Effector CD8-positive, alpha-beta T cell (primary cell): ENCODE data around the gene CROCC2.

ENCODE experiments used
- DNase-seq: peaks from one replicate; lab custom pipeline; 2025; lab: John Stamatoyannopoulos, UW

The CROCC2 gene

GRCh38 chr2:240891492-240892340 is 14.4 kb upstream of the CROCC2 start:
- no peak for DNase-seq

GRCh38 chr2:240892356-240892755 is 13.8 kb upstream of the CROCC2 start:
- no peak for DNase-seq

- DNase-seq = no peak
These were observed 13.2 kb upstream of the CROCC2 start for GRCh38 chr2:240892925-240893324.

- no peak for DNase-seq
These were observed 12.7 kb upstream of the CROCC2 start for GRCh38 chr2:240893363-240893844.

- no peak for DNase-seq
These were observed 12.1 kb upstream of the CROCC2 start for GRCh38 chr2:240894006-240894405.

- DNase-seq = no peak
These were observed 11.1 kb upstream of the CROCC2 start for GRCh38 chr2:240894836-240895558.

- no peak for DNase-seq
These were observed 10.3 kb upstream of the CROCC2 start, which contains the start of gene MAB21L4 for GRCh38 chr2:240895656-240896388. Gene MAB21L4, minus strand, starts transcription at chr2:240896156. Its CDS starts 159 bp downstream, at chr2:240895997.

GRCh38 chr2:240896394-240896793 is 9.7 kb upstream of the CROCC2 start:
- no peak for DNase-seq

GRCh38 chr2:240896871-240897692 is 9.1 kb upstream of the CROCC2 start:
- DNase-seq = no peak

- no peak for DNase-seq
These were observed 7.9 kb upstream of the CROCC2 start for GRCh38 chr2:240898108-240898730.

GRCh38 chr2:240898731-240899467 is 7.2 kb upstream of the CROCC2 start:
- DNase-seq = no peak

- DNase-seq = no peak
These were observed 6.7 kb upstream of the CROCC2 start for GRCh38 chr2:240899468-240899865.

- no peak for DNase-seq
These were observed 5.8 kb upstream of the CROCC2 start for GRCh38 chr2:240900141-240900860.

GRCh38 chr2:240901986-240902614 is 4.0 kb upstream of the CROCC2 start:
- DNase-seq = no peak

GRCh38 chr2:240902615-240903041 is 3.5 kb upstream of the CROCC2 start:
- DNase-seq = no peak

- DNase-seq = no peak
These were observed 2.7 kb upstream of the CROCC2 start for GRCh38 chr2:240903191-240904060.

- DNase-seq = no peak
These were observed 1.6 kb upstream of the CROCC2 start for GRCh38 chr2:240904216-240905175.
